A549 (cell line): ENCODE data around the gene GRIK1.

Experiments used
- POLR2A ChIP-seq: IDR thresholded peaks from 2 replicates; pipeline ENCODE4 v1.6.1; 2012; ENCODE audit warnings: mild to moderate bottlenecking, low read length
- TF ChIP-seq, protein P1 (sequence below): fragments of >200 bp; sonication (Bioruptor Twin); formaldehyde crosslinking; IDR thresholded peaks from 3 replicates; pipeline ENCODE4 v1.5.1; 2016
- TF ChIP-seq, protein P2 (sequence below): IDR thresholded peaks from 2 replicates; pipeline ENCODE4 v1.6.1; 2012

GRCh38 chr21:29940991-29941390 lies 1.2 kb upstream of the GRIK1 start:
- TF ChIP-seq, protein P1, sequence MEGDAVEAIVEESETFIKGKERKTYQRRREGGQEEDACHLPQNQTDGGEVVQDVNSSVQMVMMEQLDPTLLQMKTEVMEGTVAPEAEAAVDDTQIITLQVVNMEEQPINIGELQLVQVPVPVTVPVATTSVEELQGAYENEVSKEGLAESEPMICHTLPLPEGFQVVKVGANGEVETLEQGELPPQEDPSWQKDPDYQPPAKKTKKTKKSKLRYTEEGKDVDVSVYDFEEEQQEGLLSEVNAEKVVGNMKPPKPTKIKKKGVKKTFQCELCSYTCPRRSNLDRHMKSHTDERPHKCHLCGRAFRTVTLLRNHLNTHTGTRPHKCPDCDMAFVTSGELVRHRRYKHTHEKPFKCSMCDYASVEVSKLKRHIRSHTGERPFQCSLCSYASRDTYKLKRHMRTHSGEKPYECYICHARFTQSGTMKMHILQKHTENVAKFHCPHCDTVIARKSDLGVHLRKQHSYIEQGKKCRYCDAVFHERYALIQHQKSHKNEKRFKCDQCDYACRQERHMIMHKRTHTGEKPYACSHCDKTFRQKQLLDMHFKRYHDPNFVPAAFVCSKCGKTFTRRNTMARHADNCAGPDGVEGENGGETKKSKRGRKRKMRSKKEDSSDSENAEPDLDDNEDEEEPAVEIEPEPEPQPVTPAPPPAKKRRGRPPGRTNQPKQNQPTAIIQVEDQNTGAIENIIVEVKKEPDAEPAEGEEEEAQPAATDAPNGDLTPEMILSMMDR, result no peak
- TF ChIP-seq, protein P2, sequence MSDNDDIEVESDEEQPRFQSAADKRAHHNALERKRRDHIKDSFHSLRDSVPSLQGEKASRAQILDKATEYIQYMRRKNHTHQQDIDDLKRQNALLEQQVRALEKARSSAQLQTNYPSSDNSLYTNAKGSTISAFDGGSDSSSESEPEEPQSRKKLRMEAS, result no peak
- no peak for TF ChIP-seq POLR2A
